Neural cell (in vitro differentiated cells): Measurements from ENCODE around the gene MUC6. TPM values are rescaled to one million over a fixed set of nuclear protein-coding genes. Genes with fewer than 3 reads are reported as not detected.

Experiments used
- H2AFZ ChIP-seq: fragments of 200-600, 300-800 bp; sonication (generic), shearing (Covaris generic); 2 replicates; pipeline ENCODE4 v1.6.0; 2014; ENCODE audit warnings: low read depth, mild to moderate bottlenecking, antibody characterized with exemption, low read length, moderate library complexity
- H3F3A ChIP-seq: fragments of 200-600 bp; shearing (Covaris generic); 2 replicates; pipeline ENCODE4 v1.6.1; 2016; ENCODE audit warnings: mild to moderate bottlenecking, moderate library complexity, mixed read lengths, antibody characterized with exemption, low read length; ENCODE audit not compliant: insufficient read depth, poor library complexity, severe bottlenecking
- H3K27ac ChIP-seq: fragments of 200-600, 300-800 bp; sonication (generic), shearing (Covaris generic); 2 replicates; pipeline ENCODE4 v1.5.1; 2014; ENCODE audit warnings: mild to moderate bottlenecking, low read length, moderate library complexity
- H3K27me3 ChIP-seq: fragments of 300-800, 200-600 bp; sonication (generic), shearing (Covaris generic); 2 replicates; pipeline ENCODE4 v1.6.0; 2014; ENCODE audit warnings: mild to moderate bottlenecking, low read depth, low read length, moderate library complexity; ENCODE audit not compliant: insufficient read depth
- H3K36me3 ChIP-seq: fragments of 300-800, 200-600 bp; sonication (generic), shearing (Covaris generic); 2 replicates; pipeline ENCODE4 v1.5.1; 2014; ENCODE audit warnings: mild to moderate bottlenecking, antibody characterized with exemption, low read length, moderate library complexity; ENCODE audit not compliant: insufficient read depth
- H3K4me2 ChIP-seq: fragments of 300-800, 200-600 bp; sonication (generic), shearing (Covaris generic); 2 replicates; pipeline ENCODE4 v1.6.0; 2014; ENCODE audit warnings: mild to moderate bottlenecking, low read length
- H3K4me3 ChIP-seq: fragments of 300-800, 200-600 bp; sonication (generic), shearing (Covaris generic); 2 replicates; pipeline ENCODE4 v1.5.1; 2014; ENCODE audit warnings: mild to moderate bottlenecking, low read length, moderate library complexity
- H3K79me2 ChIP-seq: fragments of 200-600 bp; shearing (Covaris generic); replicated peaks from 2 replicates; pipeline ENCODE4 v1.6.0; 2014; ENCODE audit warnings: mild to moderate bottlenecking, low read length, moderate library complexity; ENCODE audit not compliant: insufficient read depth
- H3K9ac ChIP-seq: fragments of 300-800, 200-600 bp; sonication (generic), shearing (Covaris generic); 2 replicates; pipeline ENCODE4 v1.6.1; 2016; ENCODE audit warnings: mild to moderate bottlenecking, low read length, mixed read lengths
- H3K9me2 ChIP-seq: fragments of 200-600 bp; shearing (Covaris generic); 2 replicates; pipeline ENCODE4 v1.6.1; 2016; ENCODE audit warnings: mild to moderate bottlenecking, low read length, mixed read lengths; ENCODE audit not compliant: insufficient read depth
- H3K9me3 ChIP-seq: fragments of 200-600, 300-800 bp; sonication (generic), shearing (Covaris generic); 2 replicates; pipeline ENCODE4 v1.6.1; 2016; ENCODE audit warnings: mild to moderate bottlenecking, mixed run types, low read length, moderate library complexity, mixed read lengths
- H4K20me1 ChIP-seq: fragments of 200-600 bp; shearing (Covaris generic); 2 replicates; pipeline ENCODE4 v1.6.1; 2016; ENCODE audit warnings: mild to moderate bottlenecking, mixed run types; ENCODE audit not compliant: insufficient read depth
- CTCF ChIP-seq: fragments of 450-650 bp; IDR thresholded peaks from 2 replicates; pipeline ENCODE4 v1.5.1; 2014; ENCODE audit warnings: antibody characterized with exemption, mild to moderate bottlenecking, moderate library complexity; ENCODE audit not compliant: poor library complexity, severe bottlenecking
- EP300 ChIP-seq: fragments of 450-650 bp; conservative IDR thresholded peaks from 2 replicates; pipeline ENCODE4 v1.6.1; 2014; ENCODE audit warnings: antibody characterized with exemption, mild to moderate bottlenecking, moderate library complexity; ENCODE audit not compliant: poor library complexity, severe bottlenecking
- EZH2 ChIP-seq: fragments of 200-600, 300-800 bp; shearing (Covaris generic), sonication (generic); IDR thresholded peaks from 2 replicates; pipeline ENCODE4 v1.6.1; 2014; ENCODE audit warnings: antibody characterized with exemption, low read length, borderline replicate concordance, mild to moderate bottlenecking; ENCODE audit not compliant: insufficient read depth, poor library complexity, severe bottlenecking
- MXI1 ChIP-seq: fragments of 450-650 bp; conservative IDR thresholded peaks from 2 replicates; pipeline ENCODE4 v1.6.1; 2014; ENCODE audit warnings: antibody characterized with exemption, mild to moderate bottlenecking; ENCODE audit not compliant: poor library complexity, severe bottlenecking
- POLR2AphosphoS5 ChIP-seq: IDR thresholded peaks from 2 replicates; pipeline ENCODE4 v1.6.1; 2012
- RAD21 ChIP-seq: fragments of 450-650 bp; conservative IDR thresholded peaks from 2 replicates; pipeline ENCODE4 v1.6.1; 2014; ENCODE audit warnings: antibody characterized with exemption, mild to moderate bottlenecking, moderate library complexity
- REST ChIP-seq: IDR thresholded peaks from 2 replicates; pipeline ENCODE4 v1.6.1; 2012; ENCODE audit warnings: borderline replicate concordance
- SMC3 ChIP-seq: fragments of 450-650 bp; conservative IDR thresholded peaks from 2 replicates; pipeline ENCODE4 v1.6.1; 2014; ENCODE audit warnings: antibody characterized with exemption, mild to moderate bottlenecking, moderate library complexity; ENCODE audit not compliant: poor library complexity
- TAF1 ChIP-seq: IDR thresholded peaks from 2 replicates; pipeline ENCODE4 v1.6.1; 2012; ENCODE audit warnings: low read depth
- polyA plus RNA-seq: library from polyadenylated mRNA; depleted of rRNA; stranded (reverse); fragments of >200 nt; gene quantifications from 2 replicates; pipeline ENCODE4 v1.2.3, GENCODE V29; 2014

The MUC6 gene
- polyA plus RNA-seq, 1 donor from 2014 or later, result not detected

- no peaks in the 10 kb centered on the region for H3K9me2 ChIP-seq
- H3K9ac ChIP-seq, result no peak overlapping the region
- H3K27ac ChIP-seq, result no peak overlapping the region
- no peak overlapping the region for H3K4me2 ChIP-seq
- H3K27me3 ChIP-seq, result no peaks in the 10 kb centered on the region
- H3F3A ChIP-seq, result no peaks in the 10 kb centered on the region
- no peak overlapping the region for H2AFZ ChIP-seq
- H3K79me2 ChIP-seq, result no peaks in the 10 kb centered on the region
- no peaks in the 10 kb centered on the region for H4K20me1 ChIP-seq
- no peaks in the 10 kb centered on the region for H3K36me3 ChIP-seq
- H3K4me3 ChIP-seq, result no peak overlapping the region
- TF ChIP-seq MXI1 (no peak), EP300 (no peak), POLR2AphosphoS5 (no peak), SMC3 (no peak), TAF1 (no peak), RAD21 (no peak), CTCF (no peak), REST (no peak), EZH2 (no peak)
- H3K9me3 ChIP-seq, result no peaks in the 10 kb centered on the region
These were observed 36.8 kb upstream of the MUC6 start for GRCh38 chr11:1073261-1073724.

GRCh38 chr11:1072821-1073231, 36.3 kb upstream of the MUC6 start:
- Histone ChIP-seq H3K4me3 (no peak overlapping the region), H4K20me1 (no peaks in the 10 kb centered on the region), H3K9me3 (no peaks in the 10 kb centered on the region), H2AFZ (no peak overlapping the region), H3K27ac (no peak overlapping the region), H3K4me2 (no peak overlapping the region), H3K9me2 (no peaks in the 10 kb centered on the region), H3F3A (no peaks in the 10 kb centered on the region), H3K36me3 (no peaks in the 10 kb centered on the region), H3K79me2 (no peaks in the 10 kb centered on the region), H3K27me3 (no peaks in the 10 kb centered on the region), H3K9ac (no peak overlapping the region)
- TF ChIP-seq MXI1 (no peak), SMC3 (no peak), REST (no peak), EP300 (no peak)
